IMR-90 (cell line): ENCODE measurements around the gene ZDHHC21. TPM values are rescaled to one million over a fixed set of nuclear protein-coding genes. Genes with fewer than 3 reads are reported as not detected.

Experiments
- ATAC-seq: fragments of 200-7000 bp; cut with Tn5 transposase; 2 replicates; pipeline ENCODE4 v1.9.1; 2020; ENCODE audit warnings: low read depth, mild to moderate bottlenecking, moderate library complexity
- BruUV-seq: library from RNA; stranded (reverse); fragments of 400-500 nt; replicated peaks from 2 replicates; lab custom pipeline; 2021; lab: Mats Ljungman, UMichigan
- CTCF ChIA-PET: fragments of 300-600 bp; formaldehyde crosslinking; extraction: SDS; loops from one replicate; lab custom pipeline; 2021; ENCODE audit warnings: antibody characterized with exemption; lab: Yijun Ruan, JAX
- POLR2A ChIA-PET: fragments of 300-600 bp; sonication (Branson Sonifier 250); formaldehyde crosslinking; loops from one replicate; lab custom pipeline; 2022; ENCODE audit warnings: antibody characterized with exemption; ENCODE audit not compliant: unreplicated experiment; lab: Charles Lee
- DNase-seq: peaks from one replicate; pipeline ENCODE4 v3.0.0; 2013
- H2AFZ ChIP-seq: replicated peaks from 2 replicates; pipeline ENCODE3; 2013; ENCODE audit warnings: low read length, mild to moderate bottlenecking; ENCODE audit not compliant: poor library complexity
- H2AK5ac ChIP-seq: 2 replicates; pipeline ENCODE4 v1.6.1; 2013; ENCODE audit warnings: low read depth, low read length, inconsistent platforms
- H2AK9ac ChIP-seq: replicated peaks from 2 replicates; pipeline ENCODE3; 2013; ENCODE audit warnings: mild to moderate bottlenecking, low read depth, low read length, moderate library complexity; ENCODE audit not compliant: poor library complexity
- H2BK120ac ChIP-seq: 2 replicates; pipeline ENCODE4 v1.6.1; 2013; ENCODE audit warnings: low read depth, low read length, inconsistent platforms
- H2BK15ac ChIP-seq: 3 replicates; pipeline ENCODE4 v1.6.1; 2013; ENCODE audit warnings: low read depth, low read length, inconsistent platforms
- H2BK20ac ChIP-seq: 2 replicates; pipeline ENCODE4 v1.6.1; 2013; ENCODE audit warnings: low read depth, mild to moderate bottlenecking, inconsistent platforms, low read length, moderate library complexity
- H2BK5ac ChIP-seq: 2 replicates; pipeline ENCODE4 v1.6.1; 2013; ENCODE audit warnings: mild to moderate bottlenecking, low read depth, low read length, inconsistent platforms; ENCODE audit not compliant: poor library complexity, severe bottlenecking
- H3K14ac ChIP-seq: replicated peaks from 2 replicates; pipeline ENCODE4 v1.6.1; 2013; ENCODE audit warnings: low read depth, low read length, inconsistent platforms
- H3K18ac ChIP-seq: 2 replicates; pipeline ENCODE4 v1.6.1; 2013; ENCODE audit warnings: low read depth, low read length, control low read depth
- H3K23ac ChIP-seq: 2 replicates; pipeline ENCODE4 v1.6.1; 2013; ENCODE audit warnings: low read depth, low read length, inconsistent platforms
- H3K27ac ChIP-seq: 2 replicates; pipeline ENCODE4 v1.5.1; 2013; ENCODE audit warnings: mild to moderate bottlenecking, control low read depth, low read length; ENCODE audit not compliant: insufficient read depth
- H3K27me3 ChIP-seq: 2 replicates; pipeline ENCODE4 v1.6.1; 2013; ENCODE audit warnings: low read length; ENCODE audit not compliant: control insufficient read depth, insufficient read depth
- H3K36me3 ChIP-seq: 2 replicates; pipeline ENCODE4 v1.6.1; 2013; ENCODE audit warnings: low read length, mixed read lengths; ENCODE audit not compliant: control insufficient read depth, insufficient read depth
- H3K4ac ChIP-seq: 2 replicates; pipeline ENCODE4 v1.6.1; 2013; ENCODE audit warnings: low read depth, low read length, inconsistent platforms
- H3K4me1 ChIP-seq: 2 replicates; pipeline ENCODE4 v1.6.1; 2013; ENCODE audit warnings: low read length, mixed read lengths; ENCODE audit not compliant: control insufficient read depth, insufficient read depth
- H3K4me2 ChIP-seq: 2 replicates; pipeline ENCODE4 v1.6.1; 2013; ENCODE audit warnings: low read depth, mild to moderate bottlenecking, control low read depth, low read length, moderate library complexity
- H3K4me3 ChIP-seq: 2 replicates; pipeline ENCODE4 v1.5.1; 2013; ENCODE audit warnings: low read depth, mild to moderate bottlenecking, control low read depth, low read length, moderate library complexity; ENCODE audit not compliant: insufficient read depth
- H3K56ac ChIP-seq: 2 replicates; pipeline ENCODE4 v1.6.1; 2013; ENCODE audit warnings: low read length, inconsistent platforms; ENCODE audit not compliant: insufficient read depth; ENCODE audit errors: extremely low read depth
- H3K79me1 ChIP-seq, 2 experiments: 2 replicates each; pipeline ENCODE4 v1.6.1; 2013; ENCODE audit warnings: low read length in 2 of 2, inconsistent platforms in 1 of 2, low read depth in 1 of 2
- H3K9ac ChIP-seq: 2 replicates; pipeline ENCODE4 v1.6.1; 2013; ENCODE audit warnings: low read depth, low read length, control low read depth
- H3K9me1 ChIP-seq: 2 replicates; pipeline ENCODE4 v1.6.1; 2013; ENCODE audit warnings: low read length, inconsistent platforms; ENCODE audit not compliant: insufficient read depth
- H3K9me3 ChIP-seq: 2 replicates; pipeline ENCODE4 v1.6.1; 2013; ENCODE audit warnings: low read length; ENCODE audit not compliant: control insufficient read depth, insufficient read depth
- H4K20me1 ChIP-seq: 2 replicates; pipeline ENCODE4 v1.6.1; 2013; ENCODE audit warnings: low read length, inconsistent platforms; ENCODE audit not compliant: insufficient read depth
- H4K5ac ChIP-seq: 2 replicates; pipeline ENCODE4 v1.6.1; 2013; ENCODE audit warnings: mild to moderate bottlenecking, low read depth, low read length, control low read depth
- H4K8ac ChIP-seq, 2 experiments: 2 replicates each; pipeline ENCODE4 v1.6.1; 2013; ENCODE audit warnings: low read depth in 2 of 2, low read length in 2 of 2, control low read depth in 1 of 2, inconsistent platforms in 1 of 2
- H4K91ac ChIP-seq: 2 replicates; pipeline ENCODE4 v1.6.1; 2013; ENCODE audit warnings: low read depth, low read length, inconsistent platforms; ENCODE audit not compliant: insufficient read depth
- BHLHE40 ChIP-seq: fragments of 150-350 bp; IDR thresholded peaks from 2 replicates; pipeline ENCODE4 v1.6.1; 2016; ENCODE audit warnings: mild to moderate bottlenecking, low read depth, low read length
- CEBPB ChIP-seq: IDR thresholded peaks from 2 replicates; pipeline ENCODE4 v1.6.1; 2012; ENCODE audit warnings: low read depth, low read length, improper control_type of control experiment
- CHD1 ChIP-seq: IDR thresholded peaks from 2 replicates; pipeline ENCODE4 v1.6.1; 2012; ENCODE audit warnings: low read depth, low read length, improper control_type of control experiment
- CTCF ChIP-seq: conservative IDR thresholded peaks from 2 replicates; pipeline ENCODE4 v1.5.1; 2012; ENCODE audit warnings: mild to moderate bottlenecking, low read depth, low read length, improper control_type of control experiment
- FOS ChIP-seq: fragments of 150-350 bp; IDR thresholded peaks from 2 replicates; pipeline ENCODE4 v1.6.1; 2016; ENCODE audit warnings: low read depth, low read length
- MAFK ChIP-seq: IDR thresholded peaks from 2 replicates; pipeline ENCODE4 v1.6.1; 2012; ENCODE audit warnings: low read depth, low read length, improper control_type of control experiment
- MAZ ChIP-seq: IDR thresholded peaks from 2 replicates; pipeline ENCODE4 v1.6.1; 2012; ENCODE audit warnings: low read depth, mild to moderate bottlenecking, low read length, improper control_type of control experiment, moderate library complexity, borderline replicate concordance
- MXI1 ChIP-seq: IDR thresholded peaks from 2 replicates; pipeline ENCODE4 v1.6.1; 2012; ENCODE audit warnings: low read depth, mild to moderate bottlenecking, low read length, moderate library complexity, borderline replicate concordance
- NFE2L2 ChIP-seq: fragments of 150-350 bp; IDR thresholded peaks from 2 replicates; pipeline ENCODE4 v1.6.1; 2016; ENCODE audit warnings: low read depth, mild to moderate bottlenecking, low read length
- POLR2A ChIP-seq: IDR thresholded peaks from 2 replicates; pipeline ENCODE4 v1.6.1; 2012; ENCODE audit warnings: mild to moderate bottlenecking, low read depth, low read length
- RAD21 ChIP-seq: IDR thresholded peaks from 2 replicates; pipeline ENCODE4 v1.6.1; 2012; ENCODE audit warnings: low read length, improper control_type of control experiment
- RCOR1 ChIP-seq: IDR thresholded peaks from 2 replicates; pipeline ENCODE4 v1.6.1; 2012; ENCODE audit warnings: mild to moderate bottlenecking, low read length, improper control_type of control experiment; ENCODE audit not compliant: insufficient replicate concordance
- RFX5 ChIP-seq: IDR thresholded peaks from 2 replicates; pipeline ENCODE4 v1.8.0; 2012; ENCODE audit warnings: low read depth, mild to moderate bottlenecking, low read length, moderate library complexity
- SMC3 ChIP-seq: fragments of 150-350 bp; IDR thresholded peaks from 2 replicates; pipeline ENCODE4 v1.6.1; 2016; ENCODE audit warnings: low read depth, mild to moderate bottlenecking, antibody characterized with exemption, low read length, moderate library complexity
- WGBS, 2 experiments: methylation state at CpG; one replicate each; pipeline versions ENCODE4 v1.1.5 to v1.1.7; 2013; ENCODE audit warnings: missing lambda C conversion rate in 2 of 2; ENCODE audit not compliant: insufficient read length in 1 of 2; ENCODE audit errors: extremely low coverage in 2 of 2; 5-methylcytosine and 5-hydroxymethylcytosine counted together
- dilution Hi-C: fragments of 300-500 bp; cut with HindIII; formaldehyde crosslinking; loops from one replicate; pipeline ENCODE4 v1.14.3; 2018; ENCODE audit warnings: low sequenced_read_pairs; ENCODE audit not compliant: unreplicated experiment
- in situ Hi-C: fragments of 300-500 bp; cut with MboI; formaldehyde crosslinking; loops from 3 replicates; pipeline ENCODE4 v1.14.3; 2019; ENCODE audit warnings: low sequenced_read_pairs, inconsistent platforms, mixed read lengths
- intact Hi-C: fragments of 100-400 bp; cut with micrococcal nuclease; formaldehyde crosslinking; loops from 2 replicates; pipeline ENCODE4 v1.10.0; 2022
- polyA plus RNA-seq, 3 experiments: library from polyadenylated mRNA; depleted of rRNA; stranded (reverse); fragments of >200 nt; gene quantifications; 2 replicates each; pipeline ENCODE4 v1.2.3, GENCODE V29; 2012; ENCODE audit warnings: low replicate concordance in 1 of 3
- total RNA-seq: library from RNA; depleted of rRNA; stranded (reverse); fragments of >200 nt; gene quantifications from 2 replicates; pipeline ENCODE4 v1.2.3, GENCODE V29; 2012
- TF ChIP-seq, protein P1 (sequence below): fragments of 150-350 bp; IDR thresholded peaks from 2 replicates; pipeline ENCODE4 v1.6.1; 2016; ENCODE audit warnings: low read depth, mild to moderate bottlenecking, low read length, moderate library complexity, borderline replicate concordance
- TF ChIP-seq, protein P2 (sequence below): fragments of 150-350 bp; IDR thresholded peaks from 2 replicates; pipeline ENCODE4 v1.6.1; 2017; ENCODE audit warnings: mild to moderate bottlenecking, antibody characterized with exemption, low read length, low read depth

ZDHHC21 gene
- total and polyA plus RNA-seq, 2 of the 4 experiments (the other 2 are of a cell fraction), result 2.8 to 4.5 TPM

DNA sequence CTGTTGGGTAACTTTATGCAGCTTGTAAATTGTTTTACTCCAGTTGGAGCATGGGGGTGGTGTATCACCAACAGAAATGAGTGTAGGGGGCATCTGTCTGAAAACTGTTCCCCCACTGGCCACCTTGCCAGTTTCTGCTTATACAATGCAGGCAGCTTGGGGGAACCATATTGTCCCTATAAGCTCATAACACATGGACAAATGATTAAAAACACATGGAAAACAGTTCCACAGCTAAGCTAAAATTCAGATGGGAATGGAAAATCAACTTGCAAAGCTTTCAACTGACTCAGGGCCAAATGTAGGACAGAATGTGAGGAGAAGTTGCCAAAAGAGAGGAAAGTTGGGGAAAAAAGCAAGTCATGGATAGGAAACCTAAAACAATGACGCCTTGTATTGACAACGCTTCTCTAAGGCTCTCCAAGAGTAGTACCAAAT, 37.2 kb upstream of the ZDHHC21 start:
- H3K9ac ChIP-seq, result no peak overlapping the region
- H2AK5ac ChIP-seq, result no peak overlapping the region
- no peak overlapping the region for H3K56ac ChIP-seq
- H2BK15ac ChIP-seq, result no peak overlapping the region
- H2BK120ac ChIP-seq, result no peak overlapping the region
- H2AK9ac ChIP-seq, result no peak overlapping the region
- H4K91ac ChIP-seq, result no peak overlapping the region
- no CpG with 5 or more reads among the region's 2 CpGs for WGBS, 2 experiments
- no TSS peak for BruUV-seq
- DNase-seq (no peak), ATAC-seq (no peak)
- no peak overlapping the region for H3K14ac ChIP-seq
- no peak overlapping the region for H3K4ac ChIP-seq
- H3K4me2 ChIP-seq, result no peak overlapping the region
- no peak overlapping the region for H3K4me3 ChIP-seq
- no peak overlapping the region for H3K18ac ChIP-seq
- no peaks in the 10 kb centered on the region for H3K27me3 ChIP-seq
- dilution Hi-C loops, result no loop called here
- TF ChIP-seq POLR2A (no peak), MAZ (no peak), MXI1 (no peak), NFE2L2 (no peak), RCOR1 (no peak), CHD1 (no peak), CEBPB (no peak), FOS (no peak), MAFK (no peak), RAD21 (no peak), CTCF (no peak), BHLHE40 (no peak), SMC3 (no peak), RFX5 (no peak)
- TF ChIP-seq, protein P1, sequence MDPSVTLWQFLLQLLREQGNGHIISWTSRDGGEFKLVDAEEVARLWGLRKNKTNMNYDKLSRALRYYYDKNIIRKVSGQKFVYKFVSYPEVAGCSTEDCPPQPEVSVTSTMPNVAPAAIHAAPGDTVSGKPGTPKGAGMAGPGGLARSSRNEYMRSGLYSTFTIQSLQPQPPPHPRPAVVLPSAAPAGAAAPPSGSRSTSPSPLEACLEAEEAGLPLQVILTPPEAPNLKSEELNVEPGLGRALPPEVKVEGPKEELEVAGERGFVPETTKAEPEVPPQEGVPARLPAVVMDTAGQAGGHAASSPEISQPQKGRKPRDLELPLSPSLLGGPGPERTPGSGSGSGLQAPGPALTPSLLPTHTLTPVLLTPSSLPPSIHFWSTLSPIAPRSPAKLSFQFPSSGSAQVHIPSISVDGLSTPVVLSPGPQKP, result no peak
- TF ChIP-seq, protein P2, sequence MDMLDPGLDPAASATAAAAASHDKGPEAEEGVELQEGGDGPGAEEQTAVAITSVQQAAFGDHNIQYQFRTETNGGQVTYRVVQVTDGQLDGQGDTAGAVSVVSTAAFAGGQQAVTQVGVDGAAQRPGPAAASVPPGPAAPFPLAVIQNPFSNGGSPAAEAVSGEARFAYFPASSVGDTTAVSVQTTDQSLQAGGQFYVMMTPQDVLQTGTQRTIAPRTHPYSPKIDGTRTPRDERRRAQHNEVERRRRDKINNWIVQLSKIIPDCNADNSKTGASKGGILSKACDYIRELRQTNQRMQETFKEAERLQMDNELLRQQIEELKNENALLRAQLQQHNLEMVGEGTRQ, result no peak
- H4K5ac ChIP-seq, result no peak overlapping the region
- H3K36me3 ChIP-seq, result no peaks in the 10 kb centered on the region
- no peaks in the 10 kb centered on the region for H4K20me1 ChIP-seq
- in situ Hi-C loops, result no loop called here
- no peak overlapping the region for H2BK20ac ChIP-seq
- no peaks in the 10 kb centered on the region for H3K79me1 ChIP-seq
- intact Hi-C loops, result no loop called here
- no peak overlapping the region for H2BK5ac ChIP-seq
- H4K8ac ChIP-seq, result no peak overlapping the region
- H2AFZ ChIP-seq, result no peak overlapping the region
- ChIA-PET POLR2A (no interaction called here), CTCF (no interaction called here)
- no peak overlapping the region for H3K27ac ChIP-seq
- no peaks in the 10 kb centered on the region for H3K4me1 ChIP-seq
- H3K9me3 ChIP-seq, result no peaks in the 10 kb centered on the region
- no peaks in the 10 kb centered on the region for H3K9me1 ChIP-seq
- no peak overlapping the region for H3K23ac ChIP-seq
